Measurements from ENCODE around the gene SHISA5. TPM values are rescaled to one million over a fixed set of nuclear protein-coding genes. Genes with fewer than 3 reads are reported as not detected.

Gene SHISA5
- total RNA-seq, 1 donor from 2014 or later = 181 TPM

DNA sequence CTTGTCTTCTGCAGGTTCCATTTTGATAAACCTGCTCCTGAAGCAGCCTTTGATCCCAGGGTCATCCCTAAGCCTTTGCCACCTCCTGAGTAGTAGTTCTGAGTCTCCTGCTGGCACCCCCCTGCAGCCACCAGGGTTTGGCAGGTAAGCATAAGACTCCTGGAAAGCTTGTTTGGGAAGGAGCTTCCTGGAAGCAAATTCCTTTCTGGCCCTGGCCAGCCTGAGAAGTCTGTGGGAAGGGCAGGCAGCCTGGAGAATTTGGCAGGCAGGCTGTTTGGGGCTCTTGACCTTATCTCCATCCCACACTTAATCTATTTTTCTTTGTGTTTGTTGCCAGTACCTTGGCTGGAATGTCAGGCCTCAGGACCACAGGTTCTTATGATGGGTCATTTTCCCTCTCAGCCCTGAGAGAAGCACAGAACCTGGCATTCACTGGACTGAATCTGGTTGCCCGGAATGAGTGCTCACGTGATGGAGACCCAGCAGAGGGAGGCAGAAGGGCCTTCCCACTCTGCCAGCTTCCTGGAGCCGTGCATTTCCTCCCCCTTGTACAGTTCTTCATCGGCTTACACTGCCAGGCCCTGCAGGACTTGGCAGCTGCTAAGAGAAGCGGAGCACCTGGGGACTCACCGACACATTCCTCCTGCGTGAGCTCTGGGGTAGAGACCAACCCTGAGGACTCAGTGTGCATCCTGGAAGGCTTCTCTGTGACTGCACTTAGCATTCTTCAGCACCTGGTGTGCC, 44.0 kb downstream of the SHISA5 start:
- DNase-seq (ENCODE audit: low spot score) = no peak

DNA sequence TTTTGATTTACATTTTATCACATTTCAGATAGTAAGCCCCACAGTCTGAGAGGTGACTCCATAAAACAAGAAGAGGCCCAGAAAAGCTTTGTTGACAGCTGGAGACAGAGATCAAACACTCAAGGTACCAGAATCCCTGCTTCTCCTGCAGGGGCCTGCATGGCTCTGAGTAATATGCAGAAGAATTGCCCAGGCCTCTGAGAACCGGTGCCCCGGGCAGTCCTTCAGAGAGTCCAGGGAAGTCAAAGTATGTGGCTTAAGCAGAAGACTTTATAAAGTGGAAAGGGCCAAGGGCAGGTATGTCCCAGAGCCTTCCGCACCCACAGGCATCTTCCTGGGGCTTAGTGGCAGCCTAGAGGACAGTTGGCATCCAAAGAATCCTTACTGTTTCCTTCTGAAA, 44.6 kb downstream of the SHISA5 start:
- DNase-seq (ENCODE audit: low spot score) = no peak

DNA sequence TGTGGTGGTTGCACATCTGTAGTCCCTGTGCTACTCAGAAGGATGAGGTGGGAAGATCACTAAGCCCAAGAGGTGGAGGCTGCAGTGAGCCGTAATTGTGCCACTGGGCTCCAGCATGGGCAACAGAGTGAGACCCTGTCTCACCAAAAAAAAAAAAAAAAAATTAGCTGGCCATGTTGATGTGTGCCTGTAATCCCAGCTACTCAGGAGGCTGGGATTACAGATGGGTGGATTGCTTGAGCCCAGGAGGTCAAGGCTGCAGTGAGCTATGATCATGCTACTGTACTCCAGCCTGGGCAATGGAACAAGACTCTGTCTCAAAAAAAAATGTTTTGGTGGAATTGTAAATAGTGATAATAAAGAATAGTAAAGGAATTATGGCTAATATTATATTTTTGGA, 47.5 kb downstream of the SHISA5 start:
- no peak for DNase-seq (ENCODE audit: low spot score)

DNA sequence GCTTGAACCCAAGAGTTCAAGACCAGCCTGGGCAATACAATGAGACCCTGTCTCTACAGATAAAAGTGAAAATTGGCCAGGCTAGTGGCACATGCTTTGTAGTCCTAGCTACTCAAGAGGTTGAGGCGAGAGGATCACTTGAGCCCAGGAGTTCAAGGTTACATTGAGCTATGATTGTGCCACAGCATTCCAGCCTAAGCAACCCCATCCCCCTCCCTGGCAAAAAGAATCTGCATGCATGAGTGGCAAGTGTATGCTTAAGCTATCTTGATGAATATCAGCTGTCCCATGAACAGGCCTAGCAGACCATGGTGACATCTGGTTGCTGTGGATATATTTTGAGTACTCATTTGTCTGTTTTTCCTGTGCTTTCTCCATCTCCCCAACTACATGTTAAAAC, 52.7 kb downstream of the SHISA5 start:
- DNase-seq (ENCODE audit: low spot score) = no peak

DNA sequence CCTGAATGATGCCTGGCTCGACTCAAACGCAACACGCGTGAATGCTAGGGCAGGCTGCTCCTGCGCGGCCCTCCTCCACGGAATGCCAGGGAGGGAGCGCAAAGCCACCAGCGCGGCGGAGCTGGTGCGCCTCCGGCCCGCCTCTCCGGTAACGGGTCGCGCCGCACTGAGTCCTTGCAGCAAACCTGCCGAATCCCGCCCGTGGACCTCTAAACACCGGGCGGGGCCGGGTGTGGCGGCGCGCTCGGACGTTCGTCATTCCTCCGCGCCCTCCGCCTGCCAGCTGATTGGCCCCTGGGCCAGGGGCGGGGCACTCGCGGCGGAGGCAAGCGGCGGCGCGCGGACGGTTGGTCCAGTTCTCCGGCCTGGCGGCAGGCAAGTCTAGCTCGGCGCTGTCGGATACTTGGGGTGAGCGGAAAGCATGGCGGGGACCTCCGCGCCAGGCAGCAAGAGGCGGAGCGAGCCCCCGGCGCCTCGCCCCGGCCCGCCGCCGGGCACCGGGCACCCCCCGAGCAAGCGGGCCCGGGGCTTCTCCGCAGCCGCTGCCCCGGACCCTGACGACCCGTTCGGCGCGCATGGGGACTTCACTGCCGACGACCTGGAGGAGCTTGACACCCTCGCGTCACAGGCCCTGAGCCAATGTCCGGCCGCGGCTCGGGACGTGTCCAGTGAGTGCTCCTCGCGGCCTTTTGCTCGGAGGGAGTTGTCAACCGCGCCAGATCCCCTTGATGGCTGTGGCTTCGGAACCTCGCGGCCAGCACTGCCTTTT, 57.4 kb downstream of the SHISA5 start, which contains the start of gene ATRIP:
Gene ATRIP (plus strand): TSS at position 313 of the 769 bp plus-strand sequence. CDS start 109 bp downstream, at position 422.
- peak; percentile 89 for DNase-seq (ENCODE audit: low spot score)

DNA sequence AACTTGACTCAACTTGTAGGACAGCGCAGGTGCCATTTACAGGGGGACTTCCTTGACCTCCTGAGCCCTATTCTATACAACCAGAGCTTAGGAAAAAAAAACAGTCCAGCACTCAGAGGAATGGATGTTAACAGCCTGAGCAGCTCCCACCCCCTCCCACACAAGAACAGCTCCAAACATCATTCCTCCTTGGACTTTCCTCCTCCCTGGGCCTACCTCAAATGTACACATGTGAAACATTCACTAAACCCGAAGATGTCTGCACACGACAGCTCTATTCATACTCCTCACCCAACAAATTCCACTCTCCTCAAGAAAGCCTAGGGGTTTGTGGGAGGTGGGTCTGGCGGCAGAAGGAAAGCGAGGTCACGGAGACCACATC, 57.9 kb downstream of the SHISA5 start:
- DNase-seq (ENCODE audit: low spot score) = no peak

DNA sequence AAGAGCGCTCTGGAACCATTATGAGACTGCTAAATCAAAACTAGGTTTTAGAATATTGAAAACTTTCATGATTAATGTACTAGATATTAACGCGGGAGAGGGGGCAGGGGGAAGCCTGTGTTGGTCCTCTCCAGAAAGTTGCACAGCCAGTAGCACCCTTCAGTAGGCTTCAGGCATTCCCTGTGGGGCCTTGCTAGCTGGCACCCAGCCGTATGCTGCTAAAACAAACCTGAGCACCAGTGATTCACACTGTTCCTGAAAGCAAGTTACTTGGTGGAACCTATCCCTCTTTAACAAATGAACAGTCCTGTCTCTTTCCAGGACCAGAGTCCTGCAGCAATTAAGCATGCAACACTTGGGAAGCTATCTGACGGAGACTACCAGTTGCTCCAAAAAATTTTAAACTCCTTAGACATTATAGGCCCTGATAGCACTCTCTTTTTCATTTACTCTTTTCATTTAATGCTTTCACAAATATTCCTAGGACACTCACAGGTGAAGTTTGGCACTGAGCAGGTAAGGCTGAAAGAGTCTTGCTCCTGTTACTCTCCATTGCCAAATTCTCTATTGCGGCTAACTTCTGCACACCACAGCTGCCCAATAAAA, 58.6 kb downstream of the SHISA5 start:
- no peak for DNase-seq (ENCODE audit: low spot score)

GRCh38 chr3:48441940-48442339, 62.0 kb downstream of the SHISA5 start:
- no peak for DNase-seq (ENCODE audit: low spot score)

GRCh38 chr3:48440590-48440958, 63.4 kb downstream of the SHISA5 start:
- DNase-seq (ENCODE audit: low spot score) = no peak

- peak; percentile 98 for DNase-seq (ENCODE audit: low spot score)
Observed at GRCh38 chr3:48439820-48440589, 64.0 kb downstream of the SHISA5 start, which contains the start of the genes CCDC51 and TMA7. Gene CCDC51 (minus strand): TSS chr3:48440119. CDS start chr3:48435128, 4,991 bp downstream. Gene TMA7 (plus strand): TSS chr3:48440257. CDS start chr3:48440297, 40 bp downstream.

GRCh38 chr3:48437812-48438211, 66.2 kb downstream of the SHISA5 start:
- DNase-seq (ENCODE audit: low spot score) = no peak

DNA sequence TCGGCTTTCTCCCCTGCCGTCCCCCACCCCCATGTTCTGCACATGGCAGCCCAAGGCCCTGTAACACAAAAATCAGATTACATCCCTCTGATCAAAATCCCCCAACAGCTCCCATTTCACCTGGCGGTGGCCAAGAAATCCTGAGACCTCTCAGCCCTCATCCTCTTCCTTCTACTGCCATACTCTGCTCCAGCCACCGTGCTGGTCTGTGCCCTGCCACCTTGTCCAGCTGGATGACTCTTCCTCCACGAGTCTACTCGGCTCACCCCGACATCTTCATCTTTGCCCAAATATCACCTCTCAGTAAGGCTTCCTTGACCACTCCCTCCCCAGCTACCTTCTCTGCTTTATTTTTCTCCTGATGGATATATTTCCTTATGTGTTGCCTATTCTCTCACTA, 67.1 kb downstream of the SHISA5 start:
- DNase-seq (ENCODE audit: low spot score) = no peak

DNA sequence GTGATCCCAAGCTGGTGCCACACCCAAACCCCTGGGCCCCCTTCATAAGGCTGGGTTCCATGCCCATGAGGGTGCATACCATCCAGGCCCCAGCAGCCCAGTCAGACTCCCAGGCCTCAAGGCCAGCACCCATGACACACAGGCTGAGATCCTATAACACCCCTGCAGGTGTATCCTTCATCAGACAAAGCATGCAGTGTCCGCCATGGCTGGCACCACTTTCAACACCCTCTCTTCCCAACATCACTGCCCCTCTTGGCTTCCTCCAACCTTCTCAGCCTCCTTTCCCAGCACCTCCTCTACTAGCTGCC, 67.5 kb downstream of the SHISA5 start:
- DNase-seq (ENCODE audit: low spot score) = no peak

DNA sequence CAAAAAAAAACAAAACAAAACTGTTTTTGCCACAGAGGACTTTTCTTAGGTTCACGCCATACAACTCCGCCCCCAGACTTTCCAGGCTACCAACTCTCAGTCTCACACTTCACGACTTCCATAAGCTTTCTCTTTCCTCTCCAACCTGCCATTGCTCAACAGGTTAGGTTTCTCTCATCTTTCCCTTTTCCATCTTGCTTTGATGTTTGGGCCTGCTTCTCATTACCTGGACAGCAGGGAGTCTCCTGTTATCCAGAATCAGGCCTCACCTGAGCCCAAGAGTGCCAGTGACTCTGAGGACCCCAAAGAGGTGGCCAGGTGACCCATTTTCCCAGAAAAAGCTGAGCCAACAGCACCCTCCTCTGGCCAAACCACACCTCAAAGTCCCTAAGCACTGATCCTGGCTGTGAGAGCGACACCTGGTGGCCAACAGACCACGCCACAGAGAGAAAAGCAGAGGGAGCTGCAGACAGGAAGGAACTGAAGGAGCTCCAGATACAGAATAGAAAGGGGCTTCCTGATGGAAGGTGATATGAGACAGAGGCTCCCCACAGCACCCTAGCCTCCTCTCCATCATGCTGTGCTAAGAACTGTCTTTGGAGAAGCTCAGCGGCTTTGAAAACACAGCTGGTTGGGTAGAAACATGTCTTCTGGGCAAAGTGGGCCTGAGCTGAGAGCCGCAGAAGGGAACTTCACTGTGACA, 68.0 kb downstream of the SHISA5 start:
- peak; percentile 92 for DNase-seq (ENCODE audit: low spot score)

DNA sequence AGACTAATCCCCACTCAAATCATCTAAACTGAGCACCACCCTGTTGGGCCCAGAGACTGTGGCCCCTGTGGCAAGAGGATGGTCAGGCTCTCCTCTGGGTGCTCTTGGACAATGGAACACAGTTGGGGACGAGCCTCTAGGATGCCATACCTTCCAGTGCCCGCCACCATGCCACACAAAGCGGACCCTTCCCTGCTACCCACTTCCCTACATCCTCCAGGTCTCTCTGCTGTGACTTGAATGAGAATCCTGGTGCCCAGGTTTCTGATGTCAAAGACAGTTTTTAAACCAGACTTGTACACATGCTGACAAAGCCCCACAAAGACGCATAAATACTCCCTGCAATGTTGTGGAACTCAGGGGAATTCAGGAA, 68.8 kb downstream of the SHISA5 start:
- DNase-seq (ENCODE audit: low spot score) = no peak

DNA sequence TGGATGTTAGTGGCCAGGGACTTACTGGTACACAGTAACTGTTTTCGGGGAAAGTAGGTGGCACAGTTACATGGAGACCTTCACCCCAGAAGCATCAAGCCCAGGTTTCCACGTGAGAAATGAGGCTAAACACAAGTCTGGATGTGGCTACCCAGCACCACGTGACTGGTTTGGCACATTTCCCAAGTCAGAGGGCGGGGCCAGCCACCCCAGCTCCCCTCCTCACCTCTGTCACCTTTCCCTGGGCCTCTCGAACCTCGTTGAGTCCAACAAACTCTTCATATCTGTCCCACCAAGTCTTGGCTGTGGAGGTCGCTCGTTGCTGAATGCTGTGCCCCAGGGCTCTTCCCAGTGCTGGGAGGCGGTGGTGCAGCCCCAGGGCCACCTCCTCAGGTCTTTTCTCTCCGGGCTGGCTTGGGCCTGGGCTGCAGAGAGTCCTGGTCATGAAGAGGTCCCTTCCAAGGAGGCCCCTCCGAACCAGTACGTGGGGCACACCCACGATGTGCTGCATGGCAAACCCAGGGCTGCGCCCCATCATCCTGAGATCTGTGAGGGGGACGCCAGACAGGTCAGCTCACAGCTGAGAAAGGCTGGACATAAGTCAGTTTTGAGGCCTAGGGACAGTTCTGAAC, 69.3 kb downstream of the SHISA5 start:
- DNase-seq (ENCODE audit: low spot score) = no peak

- DNase-seq (ENCODE audit: low spot score) = peak; percentile 80
Observed at GRCh38 chr3:48433472-48434118, 70.4 kb downstream of the SHISA5 start.

- DNase-seq (ENCODE audit: low spot score) = no peak
Observed at GRCh38 chr3:48432411-48433371, 71.3 kb downstream of the SHISA5 start.
